Osteoblast (primary cell): ENCODE measurements around the gene WWTR1. TPM values are rescaled to one million over a fixed set of nuclear protein-coding genes. Genes with fewer than 3 reads are reported as not detected.

Experiments used
- DNase-seq: peaks from one replicate; pipeline ENCODE4 v3.0.0; 2011; ENCODE audit warnings: low spot score, mixed read lengths; ENCODE audit not compliant: insufficient read length; ENCODE audit errors: missing footprints
- H2AFZ ChIP-seq: 2 replicates; pipeline ENCODE4 v1.6.0; 2011; ENCODE audit warnings: mild to moderate bottlenecking, low read length
- H3K27ac ChIP-seq: 2 replicates; pipeline ENCODE4 v1.5.1; 2011; ENCODE audit warnings: mild to moderate bottlenecking, low read depth, low read length, moderate library complexity
- H3K27me3 ChIP-seq: 2 replicates; pipeline ENCODE4 v1.6.0; 2012; ENCODE audit warnings: mild to moderate bottlenecking, control low read depth, inconsistent platforms, low read length, moderate library complexity; ENCODE audit not compliant: insufficient read depth
- H3K36me3 ChIP-seq: 2 replicates; pipeline ENCODE4 v1.5.1; 2011; ENCODE audit warnings: mild to moderate bottlenecking, low read length, control low read depth, moderate library complexity; ENCODE audit not compliant: insufficient read depth
- H3K4me1 ChIP-seq: 2 replicates; pipeline ENCODE4 v1.5.1; 2011; ENCODE audit warnings: mild to moderate bottlenecking, low read length, control low read depth, moderate library complexity; ENCODE audit not compliant: insufficient read depth
- H3K4me2 ChIP-seq: 2 replicates; pipeline ENCODE4 v1.6.0; 2011; ENCODE audit warnings: mild to moderate bottlenecking, low read length; ENCODE audit not compliant: insufficient read depth
- H3K4me3 ChIP-seq: fragments of 200-600 bp; sonication (generic); 3 replicates; pipeline ENCODE4 v1.5.1; 2012; ENCODE audit warnings: mild to moderate bottlenecking, low read length, inconsistent platforms; ENCODE audit not compliant: insufficient read depth
- H3K79me2 ChIP-seq: 2 replicates; pipeline ENCODE4 v1.6.0; 2012; ENCODE audit warnings: mild to moderate bottlenecking, low read length, control low read depth, inconsistent platforms; ENCODE audit not compliant: insufficient read depth
- H3K9me3 ChIP-seq: 2 replicates; pipeline ENCODE4 v1.5.1; 2011; ENCODE audit warnings: low read depth, low read length, control low read depth
- H4K20me1 ChIP-seq: 2 replicates; pipeline ENCODE4 v1.6.0; 2012; ENCODE audit warnings: mild to moderate bottlenecking, low read length, control low read depth; ENCODE audit not compliant: insufficient read depth
- CTCF ChIP-seq: IDR thresholded peaks from 2 replicates; pipeline ENCODE4 v1.5.1; 2011; ENCODE audit warnings: mild to moderate bottlenecking, low read depth, low read length, moderate library complexity; ENCODE audit errors: extremely low read depth
- total RNA-seq: library from RNA; depleted of rRNA; stranded (reverse); fragments of >200 nt; gene quantifications from 2 replicates; pipeline ENCODE4 v1.2.3, GENCODE V29; 2012

The WWTR1 gene
- total RNA-seq, 1 donor: 84.7 TPM

- Histone ChIP-seq H3K9me3 (no peaks in the 10 kb centered on the region), H3K4me1 (peaks cover 35% of the 10 kb centered on the region), H3K4me3 (no peak overlapping the region), H3K4me2 (peak overlapping the region; percentile 71), H3K36me3 (peaks cover 20% of the 10 kb centered on the region), H3K27ac (peak overlapping the region; percentile 92), H3K79me2 (peaks cover 64% of the 10 kb centered on the region), H2AFZ (no peak overlapping the region), H3K27me3 (no peaks in the 10 kb centered on the region), H4K20me1 (no peaks in the 10 kb centered on the region)
- TF ChIP-seq CTCF: no peak
- no peak for DNase-seq
Measured at GRCh38 chr3:149547413-149547812, 110.4 kb downstream of the WWTR1 start.

- no peaks in the 10 kb centered on the region for H3K27me3 ChIP-seq
- TF ChIP-seq CTCF: no peak
- peaks cover 78% of the 10 kb centered on the region for H3K79me2 ChIP-seq
- H3K4me2 ChIP-seq: no peak overlapping the region
- peak overlapping the region; percentile 18 for H3K27ac ChIP-seq
- no peaks in the 10 kb centered on the region for H4K20me1 ChIP-seq
- peaks cover 58% of the 10 kb centered on the region for H3K4me1 ChIP-seq
- H3K36me3 ChIP-seq: peaks cover 32% of the 10 kb centered on the region
- H3K4me3 ChIP-seq: no peak overlapping the region
- no peak for DNase-seq
- no peaks in the 10 kb centered on the region for H3K9me3 ChIP-seq
- H2AFZ ChIP-seq: no peak overlapping the region
Measured at GRCh38 chr3:149545049-149545448, 112.8 kb downstream of the WWTR1 start.

- H2AFZ ChIP-seq: no peak overlapping the region
- no peaks in the 10 kb centered on the region for H3K9me3 ChIP-seq
- no peak for TF ChIP-seq CTCF
- H4K20me1 ChIP-seq: no peaks in the 10 kb centered on the region
- H3K4me2 ChIP-seq: peak overlapping the region; percentile 21
- H3K27ac ChIP-seq: peak overlapping the region; percentile 89
- peaks cover 51% of the 10 kb centered on the region for H3K4me1 ChIP-seq
- H3K27me3 ChIP-seq: no peaks in the 10 kb centered on the region
- H3K4me3 ChIP-seq: no peak overlapping the region
- H3K36me3 ChIP-seq: peaks cover 32% of the 10 kb centered on the region
- DNase-seq: no peak
- peaks cover 82% of the 10 kb centered on the region for H3K79me2 ChIP-seq
Measured at GRCh38 chr3:149542375-149543312, 115.2 kb downstream of the WWTR1 start.

GRCh38 chr3:149541091-149541491, 116.7 kb downstream of the WWTR1 start:
- Histone ChIP-seq H3K4me1 (peaks cover 57% of the 10 kb centered on the region), H2AFZ (no peak overlapping the region), H3K36me3 (peaks cover 30% of the 10 kb centered on the region), H3K4me2 (peak overlapping the region; percentile 76), H3K79me2 (peaks cover 82% of the 10 kb centered on the region), H3K27ac (peak overlapping the region; percentile 89), H3K4me3 (peak overlapping the region; percentile 10), H4K20me1 (no peaks in the 10 kb centered on the region), H3K27me3 (no peaks in the 10 kb centered on the region), H3K9me3 (no peaks in the 10 kb centered on the region)
- no peak for DNase-seq
- TF ChIP-seq CTCF: peak; percentile 39
